Urinary bladder (tissue), 4 donors: ENCODE results near the gene FRMPD1. TPM values are rescaled to one million over a fixed set of nuclear protein-coding genes. Genes with fewer than 3 reads are reported as not detected.

Experiments
- DNase-seq: peaks from one replicate; pipeline ENCODE4 v3.0.0-alpha.2; 2015; ENCODE audit errors: extremely low spot score
- H3K27ac ChIP-seq: one replicate; pipeline ENCODE4 v1.5.1; 2013; ENCODE audit warnings: low read depth, mild to moderate bottlenecking, moderate library complexity
- H3K36me3 ChIP-seq: one replicate; pipeline ENCODE4 v1.6.1; 2013; ENCODE audit warnings: mild to moderate bottlenecking, moderate library complexity; ENCODE audit not compliant: insufficient read depth
- H3K4me1 ChIP-seq: one replicate; pipeline ENCODE4 v1.6.1; 2013; ENCODE audit warnings: mild to moderate bottlenecking, moderate library complexity; ENCODE audit not compliant: insufficient read depth
- H3K4me3 ChIP-seq: one replicate; pipeline ENCODE4 v1.5.1; 2013; ENCODE audit warnings: low read depth, low read length
- WGBS: extraction: QIAGEN DNeasy Blood & Tissue Kit; methylation state at CpG from one replicate; pipeline ENCODE4 v1.1.7; 2013; 5-methylcytosine and 5-hydroxymethylcytosine counted together
- polyA plus RNA-seq: library from polyadenylated mRNA; stranded (reverse); fragments of 200-250 nt; gene quantifications from one replicate; pipeline ENCODE4 v1.2.3, GENCODE V29; 2013
- total RNA-seq: library from RNA; depleted of rRNA; stranded (reverse); fragments of >200 nt; gene quantifications from one replicate; pipeline ENCODE4 v1.2.3, GENCODE V29; 2014
- donor health status: healthy with polysubstance abuse.
- donor health status: healthy.

Gene FRMPD1
- total and polyA plus RNA-seq, 2 donors, result 0.03 to 1.1 TPM

DNA sequence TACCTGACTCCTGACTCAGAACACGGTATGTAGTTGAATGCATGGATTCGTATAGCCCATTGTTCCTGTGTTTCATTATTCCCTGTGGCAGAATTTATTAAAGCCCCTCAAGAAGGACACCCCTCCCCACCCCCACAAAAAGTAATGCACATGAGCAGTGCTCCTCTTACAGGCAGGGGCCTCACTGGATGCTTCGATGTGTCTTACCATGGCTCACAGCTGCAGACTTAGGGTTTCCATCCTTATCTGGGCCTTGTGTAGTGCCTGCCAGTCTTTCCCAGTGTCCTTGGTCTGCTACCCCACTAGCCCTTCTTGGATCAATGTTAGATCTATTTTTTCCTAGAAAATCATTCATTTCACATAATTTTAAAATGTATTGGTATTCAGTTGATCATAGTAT lies 119.2 kb downstream of the FRMPD1 start:
- no peak overlapping the region for H3K4me3 ChIP-seq

GRCh38 chr9:37775216-37775919 lies 124.6 kb downstream of the FRMPD1 start:
- DNase-seq, result no peak
- H3K4me3 ChIP-seq, result no peak overlapping the region
- H3K36me3 ChIP-seq, result no peaks in the 10 kb centered on the region
- no peaks in the 10 kb centered on the region for H3K4me1 ChIP-seq
- H3K27ac ChIP-seq, result no peak overlapping the region
- WGBS, result 100% methylated on average over 1 of the region's 1 CpG

More for the DNA sequence above, 119.2 kb downstream of the FRMPD1 start:
- WGBS, result 95% methylated on average over 3 of the region's 3 CpGs
- no peak overlapping the region for H3K27ac ChIP-seq
- H3K4me1 ChIP-seq, result no peaks in the 10 kb centered on the region
- H3K36me3 ChIP-seq, result no peaks in the 10 kb centered on the region
- no peak for DNase-seq

- DNase-seq, result no peak
- H3K27ac ChIP-seq, result no peak overlapping the region
- no peaks in the 10 kb centered on the region for H3K4me1 ChIP-seq
- H3K36me3 ChIP-seq, result no peaks in the 10 kb centered on the region
- H3K4me3 ChIP-seq, result no peak overlapping the region
- 91% methylated on average over 5 of the region's 5 CpGs for WGBS
Measured at GRCh38 chr9:37776328-37776727, 125.6 kb downstream of the FRMPD1 start.

DNA sequence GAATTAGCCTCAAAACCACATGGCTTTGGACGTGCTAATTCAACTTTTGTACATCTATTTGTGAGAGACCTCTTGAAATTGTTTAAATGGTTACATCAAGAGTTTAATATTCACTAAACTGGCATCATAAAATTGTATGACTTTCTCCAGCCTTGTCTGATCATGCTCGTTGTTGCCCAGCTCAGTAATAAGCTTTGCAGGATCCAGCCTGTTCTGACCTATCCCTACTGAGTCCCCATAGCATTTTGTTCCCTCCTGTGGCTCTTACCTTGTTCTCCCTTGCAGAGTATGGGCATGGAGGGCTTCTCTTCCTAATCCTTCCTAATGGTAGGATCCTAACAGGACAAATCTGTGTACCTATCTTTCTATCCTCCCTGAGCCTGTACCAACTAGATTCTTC lies 127.8 kb downstream of the FRMPD1 start:
- H3K36me3 ChIP-seq, result no peaks in the 10 kb centered on the region
- DNase-seq, result no peak
- 74% methylated on average over 2 of the region's 2 CpGs for WGBS

GRCh38 chr9:37784291-37784615 lies 133.5 kb downstream of the FRMPD1 start:
- Histone ChIP-seq H3K27ac (no peak overlapping the region), H3K36me3 (no peaks in the 10 kb centered on the region), H3K4me1 (no peaks in the 10 kb centered on the region), H3K4me3 (peak overlapping the region; percentile 79)
- no peak for DNase-seq
- WGBS, result 1% methylated on average over 6 of the region's 6 CpGs

More for the DNA sequence above, 127.8 kb downstream of the FRMPD1 start:
- no peak overlapping the region for H3K4me3 ChIP-seq
- H3K4me1 ChIP-seq, result no peaks in the 10 kb centered on the region
- H3K27ac ChIP-seq, result no peak overlapping the region

- under 1% methylated on average over 73 of the region's 73 CpGs for WGBS
- Histone ChIP-seq H3K27ac (peak within 1 kb of the TSS; percentile 73), H3K36me3 (no peaks in the 10 kb centered on the region), H3K4me3 (peak within 1 kb of the TSS; percentile 79), H3K4me1 (no peaks in the 10 kb centered on the region)
- DNase-seq, result peak; percentile 65
Measured at GRCh38 chr9:37784616-37785483, 134.1 kb downstream of the FRMPD1 start, which contains the start of gene EXOSC3. Gene EXOSC3, minus strand, starts transcription at chr9:37785064. Its CDS starts 20 bp downstream, at chr9:37785044.

DNA sequence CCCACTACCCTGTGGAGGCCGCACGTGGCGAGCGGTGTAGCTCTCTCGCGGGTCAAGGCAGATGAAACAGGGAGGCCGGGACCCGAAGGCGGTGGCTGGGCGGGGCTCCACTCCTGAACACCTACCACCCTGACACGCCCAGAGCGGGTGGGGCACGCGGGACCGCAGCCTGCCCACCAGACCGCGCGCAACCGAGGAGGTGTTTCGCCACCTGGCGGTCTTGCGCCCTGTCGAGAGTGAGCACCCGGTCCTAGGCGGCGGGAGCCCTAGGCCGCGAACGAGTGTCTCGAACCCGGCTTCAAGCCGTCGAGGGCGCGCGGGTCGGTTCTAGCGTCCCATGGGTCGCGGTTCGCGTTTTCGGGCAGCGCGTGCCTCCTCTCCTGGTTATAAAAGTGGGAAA lies 136.3 kb downstream of the FRMPD1 start:
- Histone ChIP-seq H3K36me3 (no peaks in the 10 kb centered on the region), H3K4me1 (no peaks in the 10 kb centered on the region), H3K4me3 (no peak overlapping the region), H3K27ac (no peak overlapping the region)
- WGBS, result 47% methylated on average over 45 of the region's 45 CpGs
- DNase-seq, result no peak

DNA sequence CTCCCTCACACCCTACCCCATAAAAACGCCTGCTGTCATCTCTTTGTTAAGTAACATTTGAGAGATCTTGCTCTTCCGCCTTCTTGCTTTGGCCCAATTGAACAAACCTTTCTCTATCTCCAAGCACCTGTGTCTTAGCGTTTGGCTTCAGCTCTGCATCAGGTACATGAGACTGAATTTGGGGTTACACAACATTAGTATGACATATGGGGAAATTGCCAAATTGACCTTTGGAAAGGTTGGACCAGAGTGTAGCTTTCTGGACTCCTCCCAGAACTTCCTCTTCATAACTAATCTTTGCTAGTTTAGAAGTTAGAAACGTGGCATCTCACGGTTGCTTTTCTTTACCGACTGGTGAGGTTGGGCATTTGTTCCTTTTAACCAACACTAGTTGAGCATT lies 137.6 kb downstream of the FRMPD1 start:
- Histone ChIP-seq H3K27ac (no peak overlapping the region), H3K4me1 (no peaks in the 10 kb centered on the region), H3K36me3 (no peaks in the 10 kb centered on the region), H3K4me3 (no peak overlapping the region)
- WGBS, result 83% methylated on average over 6 of the region's 6 CpGs
- DNase-seq, result no peak

GRCh38 chr9:37790096-37790495 lies 139.3 kb downstream of the FRMPD1 start:
- H3K27ac ChIP-seq, result no peak overlapping the region
- H3K36me3 ChIP-seq, result no peaks in the 10 kb centered on the region
- no peaks in the 10 kb centered on the region for H3K4me1 ChIP-seq
- no peak for DNase-seq
- 98% methylated on average over 2 of the region's 2 CpGs for WGBS
- H3K4me3 ChIP-seq, result no peak overlapping the region

DNA sequence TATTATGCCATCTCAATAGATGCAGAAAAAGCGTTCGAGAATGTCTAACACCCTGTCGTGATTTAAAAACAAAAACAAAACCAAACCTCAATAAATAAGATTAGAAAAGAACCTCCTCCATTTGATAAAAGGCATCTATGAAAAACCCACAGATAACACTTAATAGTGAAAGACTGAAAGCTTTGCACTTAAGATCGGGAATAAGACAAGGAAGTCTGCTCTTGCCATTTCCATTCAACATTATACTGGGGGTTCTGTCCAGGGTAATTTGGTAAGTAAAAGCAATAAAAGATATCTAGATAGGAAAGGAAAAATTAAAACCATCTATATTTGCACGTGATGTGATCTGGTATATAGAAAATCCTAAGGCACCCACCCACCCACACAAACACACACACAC lies 141.4 kb downstream of the FRMPD1 start:
- no peaks in the 10 kb centered on the region for H3K36me3 ChIP-seq
- no peaks in the 10 kb centered on the region for H3K4me1 ChIP-seq

DNA sequence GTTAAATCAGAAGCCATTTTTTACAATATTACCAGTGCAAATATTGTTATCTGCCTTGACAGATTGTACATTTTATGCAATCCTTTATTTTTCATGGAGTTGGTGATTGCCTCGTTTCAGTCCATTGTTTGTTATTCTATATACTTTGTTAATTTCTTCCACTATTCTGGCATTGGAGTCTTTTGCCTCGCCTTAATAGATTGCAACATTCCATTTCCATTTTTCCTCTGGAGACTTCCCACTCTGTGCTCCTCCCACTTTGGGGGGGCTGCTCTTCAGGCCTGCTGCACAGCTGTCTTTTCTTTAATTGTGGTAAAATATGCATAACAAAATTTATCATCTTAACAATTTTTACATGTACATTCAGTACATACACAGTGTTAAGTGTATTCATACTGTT lies 145.5 kb downstream of the FRMPD1 start:
- WGBS, result 70% methylated on average over 2 of the region's 2 CpGs
- Histone ChIP-seq H3K4me3 (no peak overlapping the region), H3K36me3 (no peaks in the 10 kb centered on the region), H3K27ac (no peak overlapping the region), H3K4me1 (no peaks in the 10 kb centered on the region)
- DNase-seq, result no peak

More for the DNA sequence above, 141.4 kb downstream of the FRMPD1 start:
- no peak overlapping the region for H3K4me3 ChIP-seq
- DNase-seq, result no peak
- no peak overlapping the region for H3K27ac ChIP-seq
- 75% methylated on average over 5 of the region's 5 CpGs for WGBS
